A549 (cell line): Measurements from ENCODE around the gene PLTP.

Source experiments
- CTCF ChIP-seq: fragments of >200 bp; sonication (Bioruptor Twin); formaldehyde crosslinking; IDR thresholded peaks from 3 replicates; pipeline ENCODE4 v1.5.1; 2016
- POLR2AphosphoS2 ChIP-seq: conservative IDR thresholded peaks from 2 replicates; pipeline ENCODE4 v1.6.1; 2012; ENCODE audit warnings: low read length, improper control_type of control experiment, inconsistent platforms

GRCh38 chr20:45897289-45897688, 14.7 kb downstream of the PLTP start:
- TF ChIP-seq CTCF (no peak), POLR2AphosphoS2 (no peak)
